UCSD-AML1 (cell line): ENCODE measurements around the gene MIOS.

Source experiments
- DNase-seq: peaks from one replicate; lab custom pipeline; 2025; ENCODE audit not compliant: unreplicated experiment; lab: John Stamatoyannopoulos, UW

The MIOS gene

DNA sequence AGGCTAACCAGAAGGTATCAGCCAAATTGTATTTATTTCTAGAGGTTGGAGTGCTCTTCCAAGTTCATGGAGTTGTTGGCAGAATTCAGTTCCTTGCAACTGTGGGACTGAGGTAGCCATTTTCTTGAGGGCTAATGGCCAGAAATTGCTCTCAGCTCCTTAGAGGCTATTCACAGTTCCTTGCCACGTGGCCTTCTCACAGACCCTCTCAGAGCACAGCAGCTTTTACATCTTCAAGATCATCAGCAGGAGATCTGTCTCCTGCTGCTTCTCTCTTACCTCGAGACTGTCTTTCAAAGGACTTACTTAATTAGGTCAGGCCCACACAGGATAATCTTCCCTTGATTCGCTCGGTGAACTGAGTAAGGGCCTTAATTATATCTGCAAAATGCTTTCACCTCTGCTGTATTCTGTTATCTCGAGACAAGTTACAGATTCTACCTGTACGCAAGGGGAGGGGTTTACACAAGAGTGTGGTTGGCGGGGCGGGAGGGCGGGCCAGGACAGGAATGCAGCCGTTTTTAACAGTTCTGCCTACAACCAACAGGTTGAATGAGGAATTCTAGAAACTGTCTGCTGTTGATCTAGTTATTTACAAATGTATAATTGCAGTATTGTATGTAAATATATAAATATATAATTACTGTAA is 15.0 kb downstream of the MIOS start:
- DNase-seq, result no peak

DNA sequence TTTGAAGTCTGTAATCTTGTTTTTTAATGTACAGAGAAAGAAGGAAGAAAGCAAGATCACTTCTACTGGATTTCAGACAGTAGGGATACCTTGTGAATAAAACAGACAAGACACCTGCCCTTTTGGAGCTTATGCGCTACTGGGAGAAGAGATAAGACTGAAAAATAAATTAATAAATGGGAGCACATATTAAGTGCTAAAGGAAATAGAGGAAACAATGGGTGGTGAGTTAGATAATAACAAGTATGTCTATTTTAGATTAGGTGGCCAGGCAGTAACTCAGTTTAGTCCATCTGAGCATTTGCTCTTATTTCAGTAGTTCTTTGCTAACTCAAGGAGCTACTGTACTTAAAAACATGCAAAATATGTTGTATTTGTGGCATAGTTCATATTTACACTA is 15.9 kb downstream of the MIOS start:
- DNase-seq, result no peak

GRCh38 chr7:7583731-7584130 is 17.0 kb downstream of the MIOS start:
- DNase-seq, result no peak

DNA sequence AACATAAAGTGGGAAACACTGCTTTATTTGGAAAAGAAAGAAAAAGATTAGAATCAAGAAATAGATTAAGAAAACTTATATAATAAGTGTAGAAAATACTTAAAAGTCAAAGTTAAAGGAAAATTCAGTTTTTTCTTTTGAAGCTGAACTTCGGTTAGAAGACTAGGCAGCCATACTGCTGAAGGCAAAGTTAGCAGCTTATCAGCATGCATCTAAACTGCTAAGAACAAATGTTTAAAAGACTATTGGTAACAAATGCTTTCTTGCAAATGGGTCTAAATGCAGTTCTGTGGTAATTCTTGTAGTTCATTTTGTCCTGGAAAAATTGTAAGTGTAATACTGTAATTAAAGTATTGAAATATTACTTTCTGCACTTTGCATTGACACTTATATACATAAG is 18.0 kb downstream of the MIOS start:
- DNase-seq, result no peak

DNA sequence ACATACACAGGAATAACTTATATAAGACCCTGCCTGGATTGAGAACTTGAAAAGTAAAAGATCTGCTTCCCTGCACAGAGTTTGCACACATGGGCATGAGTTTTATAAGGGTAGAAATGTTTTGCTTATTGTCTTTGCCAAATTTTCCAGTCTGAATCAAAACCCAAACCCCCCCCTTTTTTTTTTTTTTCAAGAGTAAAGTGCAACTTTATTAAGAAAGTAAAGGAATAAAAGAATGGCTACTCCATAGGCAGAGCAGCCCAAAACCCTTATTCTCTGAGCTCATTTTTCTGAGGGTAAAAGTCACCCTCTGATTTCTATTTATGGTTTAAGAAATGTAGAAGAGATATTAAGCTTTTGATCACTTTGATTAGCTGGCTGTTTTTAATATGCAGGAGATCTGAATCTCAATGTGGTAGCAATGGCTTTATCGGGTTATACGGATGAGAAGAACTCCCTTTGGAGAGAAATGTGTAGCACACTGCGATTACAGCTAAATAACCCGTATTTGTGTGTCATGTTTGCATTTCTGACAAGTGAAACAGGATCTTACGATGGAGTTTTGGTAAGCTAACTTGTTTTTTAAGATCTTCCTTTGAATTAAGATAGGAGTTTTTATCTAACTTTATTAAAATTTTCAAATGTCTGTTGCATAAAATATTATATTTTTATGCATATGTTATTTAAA is 18.7 kb downstream of the MIOS start:
- DNase-seq, result no peak

GRCh38 chr7:7595451-7595850 is 28.8 kb downstream of the MIOS start:
- no peak for DNase-seq

GRCh38 chr7:7596176-7596575 is 29.5 kb downstream of the MIOS start:
- DNase-seq, result no peak

GRCh38 chr7:7607010-7607409 is 40.3 kb downstream of the MIOS start:
- no peak for DNase-seq

DNA sequence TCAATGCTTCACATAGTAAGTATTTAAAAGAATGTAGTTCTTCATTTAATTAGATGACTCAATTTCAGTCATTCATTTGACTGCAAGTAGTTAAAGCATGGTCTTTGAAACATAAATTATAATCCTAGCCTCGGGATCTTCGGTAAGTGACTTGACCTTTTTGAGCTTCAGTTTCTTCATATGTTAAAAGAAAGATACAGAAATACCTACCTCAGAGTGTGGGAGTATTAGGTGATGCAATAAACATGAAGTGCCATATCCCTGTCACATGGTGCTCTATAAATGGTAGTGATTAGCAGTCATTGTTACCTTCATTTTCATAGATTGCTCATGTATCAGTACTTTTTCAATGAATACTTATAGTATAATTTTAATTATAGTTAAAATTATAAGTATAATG is 42.6 kb downstream of the MIOS start:
- DNase-seq, result no peak

GRCh38 chr7:7612519-7612918 is 45.8 kb downstream of the MIOS start:
- no peak for DNase-seq

DNA sequence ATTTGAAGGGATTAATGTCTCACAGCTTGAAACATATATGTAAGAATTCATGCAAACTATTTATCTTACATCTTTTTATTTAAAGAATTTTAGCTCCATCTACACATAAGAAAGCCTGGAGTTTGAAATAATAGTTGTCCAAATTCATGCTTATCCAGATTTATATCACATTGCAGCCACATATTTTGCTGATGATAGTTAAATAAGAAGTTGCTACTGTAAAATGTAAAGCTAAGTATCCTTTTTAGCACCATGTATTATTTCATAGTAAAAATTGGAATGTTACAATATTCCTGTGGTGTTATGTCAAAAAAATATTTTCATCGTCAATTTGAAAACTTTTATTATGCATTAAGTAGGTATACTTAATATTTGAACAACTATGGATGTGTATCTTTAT is 46.5 kb downstream of the MIOS start:
- no peak for DNase-seq

DNA sequence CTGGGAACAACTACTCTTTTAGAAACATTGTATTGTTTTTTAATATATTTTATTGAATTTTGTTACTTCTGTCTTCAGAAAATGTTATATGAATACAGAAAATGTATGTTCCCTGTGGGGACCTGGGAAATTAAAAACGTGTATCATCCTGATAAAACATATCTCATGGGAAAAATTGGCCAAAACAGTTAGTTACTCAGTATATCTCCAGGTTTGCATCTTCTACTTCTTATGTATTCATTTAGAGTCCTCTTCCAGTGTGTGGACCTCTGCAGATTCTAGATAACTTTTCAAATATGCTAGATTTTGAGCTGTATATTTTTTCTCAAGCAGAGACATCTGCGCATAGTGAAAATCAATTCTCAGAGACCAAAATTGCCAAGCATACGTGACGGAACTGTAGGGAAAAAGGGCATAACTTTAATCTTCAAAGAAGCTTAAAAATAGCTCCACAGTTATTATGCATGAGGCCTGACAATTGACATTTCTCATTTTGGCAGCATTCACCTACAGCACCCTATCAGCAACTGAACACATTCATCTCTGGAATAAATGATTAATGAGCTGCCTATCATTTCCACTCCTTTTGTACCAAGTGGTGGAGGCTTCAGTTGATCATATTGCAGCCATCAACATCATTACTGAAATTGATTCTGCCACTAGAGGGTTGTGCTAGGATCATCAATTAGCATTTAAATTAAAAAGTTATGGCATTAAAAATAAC is 47.5 kb downstream of the MIOS start:
- DNase-seq, result no peak

- no peak for DNase-seq
Observed at GRCh38 chr7:7617550-7617949, 50.9 kb downstream of the MIOS start.

DNA sequence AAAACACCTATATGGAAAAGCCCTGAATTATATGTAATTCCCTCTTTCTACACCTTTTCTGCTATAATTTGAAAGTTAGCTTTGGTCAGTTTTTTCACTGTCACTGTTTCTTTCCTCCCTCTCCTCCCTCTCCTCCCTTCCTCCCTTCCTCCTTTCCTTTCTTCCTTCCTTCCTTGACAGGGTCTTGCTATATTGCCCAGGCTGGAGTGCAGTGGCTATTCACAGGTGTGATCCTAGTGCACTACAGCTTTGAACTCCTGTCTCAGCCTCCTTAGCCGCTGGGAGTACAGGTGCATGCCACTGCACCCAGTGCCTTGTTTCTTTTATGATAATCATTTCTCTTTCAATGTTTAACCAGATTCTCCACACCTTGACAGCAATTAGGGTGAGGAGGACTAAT is 51.7 kb downstream of the MIOS start:
- DNase-seq, result no peak

DNA sequence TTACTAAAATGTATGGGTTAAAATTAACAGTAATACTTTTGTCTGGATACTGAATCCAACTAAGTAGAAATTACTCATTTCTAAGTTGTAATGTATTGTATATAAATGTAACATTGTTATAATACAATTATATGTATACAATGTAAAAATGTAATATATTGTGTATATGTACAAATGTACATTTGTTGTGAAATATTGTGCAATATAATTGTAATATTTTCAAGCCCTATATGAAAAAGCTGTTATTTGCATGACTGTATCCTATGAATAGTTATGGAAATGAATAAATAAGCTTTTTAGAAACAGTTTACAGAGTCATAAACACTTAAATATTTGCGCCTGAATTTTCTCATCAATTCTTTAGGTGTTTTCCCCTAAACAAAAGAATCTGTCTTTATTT is 53.6 kb downstream of the MIOS start:
- no peak for DNase-seq

- DNase-seq, result no peak
Observed at GRCh38 chr7:7620644-7621210, 54.0 kb downstream of the MIOS start.

- DNase-seq, result no peak
Observed at GRCh38 chr7:7628476-7628875, 61.8 kb downstream of the MIOS start.

DNA sequence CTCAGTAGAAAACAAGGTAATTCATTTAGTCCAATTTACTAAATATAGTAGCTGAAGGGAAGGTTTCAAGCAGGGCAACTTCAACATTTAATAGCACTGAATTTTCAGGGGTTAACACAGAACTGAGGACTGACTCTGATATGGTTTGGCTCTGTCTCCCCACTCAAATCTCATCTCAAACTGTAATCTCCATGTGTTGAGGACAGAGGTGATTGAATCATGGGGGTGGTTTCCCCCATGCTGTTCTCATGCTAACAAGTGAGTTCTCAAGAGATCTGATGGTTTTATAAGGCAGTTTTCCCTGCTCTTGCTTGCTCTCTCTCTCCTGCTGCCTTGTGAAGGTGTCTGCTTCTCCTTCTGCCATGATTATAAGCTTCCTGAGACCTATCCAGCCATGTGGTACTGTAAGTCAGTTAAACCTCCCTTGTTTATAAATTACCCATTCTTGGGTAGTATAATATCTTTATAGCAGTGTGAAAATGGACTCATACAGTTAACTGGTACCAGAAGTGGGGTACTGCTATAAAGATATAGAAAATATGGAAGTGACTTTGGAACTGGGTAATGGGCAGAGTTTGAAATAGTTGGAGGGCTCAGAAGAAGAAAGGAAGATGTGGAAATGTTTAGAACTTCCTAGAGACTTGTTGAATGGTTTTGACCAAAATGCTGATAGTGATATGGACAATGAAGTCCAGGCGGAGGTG is 64.1 kb downstream of the MIOS start:
- no peak for DNase-seq

- DNase-seq, result no peak
Observed at GRCh38 chr7:7639421-7639820, 72.7 kb downstream of the MIOS start.

- no peak for DNase-seq
Observed at GRCh38 chr7:7639847-7640220, 73.2 kb downstream of the MIOS start.
